ENCODE data around the gene CIB4. TPM values are rescaled to one million over a fixed set of nuclear protein-coding genes. Genes with fewer than 3 reads are reported as not detected.

Gene CIB4
- total and polyA plus RNA-seq, 2 of the 13 experiments (the other 11 are each of a cell fraction or from before 2014, with no cell fraction given) = not detected

DNA sequence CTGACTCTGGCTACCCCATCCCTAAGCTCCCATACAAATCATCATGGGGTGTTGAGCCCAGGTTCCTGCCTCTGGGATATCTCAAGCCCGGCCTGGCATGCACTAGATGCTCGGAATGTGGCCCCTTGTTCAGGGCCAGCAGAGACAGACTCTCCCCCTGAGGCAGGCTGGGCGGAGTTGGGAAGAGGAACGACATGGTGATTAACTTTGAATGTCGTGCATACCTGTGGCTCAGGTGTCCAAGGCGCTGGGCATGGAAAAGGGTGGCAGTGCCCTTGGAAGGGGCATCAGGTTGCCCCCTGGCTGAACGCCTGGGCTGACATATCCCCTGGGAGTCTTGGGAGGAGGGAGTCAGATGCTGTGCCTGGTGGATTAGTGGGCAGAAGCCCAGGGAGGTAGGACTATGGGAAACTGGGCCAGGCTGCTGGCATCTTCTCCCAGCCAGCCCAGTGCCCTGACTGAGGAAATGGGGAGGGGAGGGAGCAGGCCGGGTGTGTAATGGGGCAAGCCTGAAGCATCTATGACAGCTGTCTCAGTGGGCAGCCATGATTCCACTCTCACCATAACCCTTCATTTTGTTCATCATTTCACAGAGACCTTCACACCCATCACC lies 105.4 kb downstream of the CIB4 start:
- DNase-seq (ENCODE audit: low spot score) (no peak), ATAC-seq (no peak), FAIRE-seq (no peak)
- 0% methylated on average over 7 of the region's 8 CpGs for WGBS (ENCODE audit: low lambda C conversion rate)
- Histone ChIP-seq H4K20me1 (ENCODE audit: insufficient read depth, low read length) (no peaks in the 10 kb centered on the region; the same call in 1 of the 2 replicates), H3K9ac (ENCODE audit: insufficient read depth, low read depth, low read length) (no peak overlapping the region), H3K27ac (ENCODE audit: extremely low read length, insufficient read depth, low read length) (no peak overlapping the region), H3K79me2 (ENCODE audit: insufficient read depth, low read length) (no peaks in the 10 kb centered on the region), H3K4me2 (ENCODE audit: low read depth, low read length) (no peak overlapping the region), H3K27me3 (ENCODE audit: control insufficient read depth in 1 of 2, insufficient read depth in 2 of 2, low read length in 2 of 2) (peaks cover 21 to 80% of the 10 kb centered on the region in 2 experiments), H3K4me1 (ENCODE audit: insufficient read depth, low read length) (no peaks in the 10 kb centered on the region), H2AFZ (ENCODE audit: low read length) (no peak overlapping the region), H3K36me3 (replicated peaks in 1 of 2; ENCODE audit: control insufficient read depth in 1 of 2, insufficient read depth in 2 of 2, low read length in 2 of 2) (no peaks in the 10 kb centered on the region), H3K9me3 (ENCODE audit: low read length) (no peaks in the 10 kb centered on the region), H3K4me3 (replicated peaks in 1 of 3; ENCODE audit: insufficient read depth in 1 of 3, low read depth in 2 of 3, low read length in 3 of 3) (no peak overlapping the region)
- no TSS peak for BruUV-seq (replicated peaks)
- POLR2A ChIA-PET = no interaction called here
- CTCF ChIA-PET (ENCODE audit: low intra/inter-chr PET ratio, low total read pairs) = no interaction called here
- in situ Hi-C loops (cut with HindIII; ENCODE audit: extremely low pct_ligation_motif_present, low pct_unique_long_range_greater_than_20kb) (no loop called here), intact Hi-C loops (cut with micrococcal nuclease; ENCODE audit: unreplicated experiment) (no loop called here)
- TF ChIP-seq KDM5B (CRISPR knock-in tag; IDR thresholded peaks at IDR 0.05; ENCODE audit: borderline replicate concordance) = no peak
- TF ChIP-seq TAF1 (CRISPR knock-in tag; IDR thresholded peaks at IDR 0.05) = no peak
- no peak for TF ChIP-seq RARG (CRISPR knock-in tag; IDR thresholded peaks at IDR 0.05; ENCODE audit: low read depth)
- no peak for TF ChIP-seq XRCC5 (optimal IDR thresholded peaks at IDR 0.05; ENCODE audit: low read length)
- no peak for TF ChIP-seq ZNF260 (CRISPR knock-in tag; IDR thresholded peaks at IDR 0.05; ENCODE audit: borderline replicate concordance, low read depth)
- TF ChIP-seq MYC (CRISPR knock-in tag; IDR thresholded peaks at IDR 0.05; ENCODE audit: borderline replicate concordance) = no peak
- no peak for TF ChIP-seq ZFYVE20 (CRISPR knock-in tag; IDR thresholded peaks at IDR 0.05; ENCODE audit: borderline replicate concordance, low read depth)
- TF ChIP-seq, protein P1, sequence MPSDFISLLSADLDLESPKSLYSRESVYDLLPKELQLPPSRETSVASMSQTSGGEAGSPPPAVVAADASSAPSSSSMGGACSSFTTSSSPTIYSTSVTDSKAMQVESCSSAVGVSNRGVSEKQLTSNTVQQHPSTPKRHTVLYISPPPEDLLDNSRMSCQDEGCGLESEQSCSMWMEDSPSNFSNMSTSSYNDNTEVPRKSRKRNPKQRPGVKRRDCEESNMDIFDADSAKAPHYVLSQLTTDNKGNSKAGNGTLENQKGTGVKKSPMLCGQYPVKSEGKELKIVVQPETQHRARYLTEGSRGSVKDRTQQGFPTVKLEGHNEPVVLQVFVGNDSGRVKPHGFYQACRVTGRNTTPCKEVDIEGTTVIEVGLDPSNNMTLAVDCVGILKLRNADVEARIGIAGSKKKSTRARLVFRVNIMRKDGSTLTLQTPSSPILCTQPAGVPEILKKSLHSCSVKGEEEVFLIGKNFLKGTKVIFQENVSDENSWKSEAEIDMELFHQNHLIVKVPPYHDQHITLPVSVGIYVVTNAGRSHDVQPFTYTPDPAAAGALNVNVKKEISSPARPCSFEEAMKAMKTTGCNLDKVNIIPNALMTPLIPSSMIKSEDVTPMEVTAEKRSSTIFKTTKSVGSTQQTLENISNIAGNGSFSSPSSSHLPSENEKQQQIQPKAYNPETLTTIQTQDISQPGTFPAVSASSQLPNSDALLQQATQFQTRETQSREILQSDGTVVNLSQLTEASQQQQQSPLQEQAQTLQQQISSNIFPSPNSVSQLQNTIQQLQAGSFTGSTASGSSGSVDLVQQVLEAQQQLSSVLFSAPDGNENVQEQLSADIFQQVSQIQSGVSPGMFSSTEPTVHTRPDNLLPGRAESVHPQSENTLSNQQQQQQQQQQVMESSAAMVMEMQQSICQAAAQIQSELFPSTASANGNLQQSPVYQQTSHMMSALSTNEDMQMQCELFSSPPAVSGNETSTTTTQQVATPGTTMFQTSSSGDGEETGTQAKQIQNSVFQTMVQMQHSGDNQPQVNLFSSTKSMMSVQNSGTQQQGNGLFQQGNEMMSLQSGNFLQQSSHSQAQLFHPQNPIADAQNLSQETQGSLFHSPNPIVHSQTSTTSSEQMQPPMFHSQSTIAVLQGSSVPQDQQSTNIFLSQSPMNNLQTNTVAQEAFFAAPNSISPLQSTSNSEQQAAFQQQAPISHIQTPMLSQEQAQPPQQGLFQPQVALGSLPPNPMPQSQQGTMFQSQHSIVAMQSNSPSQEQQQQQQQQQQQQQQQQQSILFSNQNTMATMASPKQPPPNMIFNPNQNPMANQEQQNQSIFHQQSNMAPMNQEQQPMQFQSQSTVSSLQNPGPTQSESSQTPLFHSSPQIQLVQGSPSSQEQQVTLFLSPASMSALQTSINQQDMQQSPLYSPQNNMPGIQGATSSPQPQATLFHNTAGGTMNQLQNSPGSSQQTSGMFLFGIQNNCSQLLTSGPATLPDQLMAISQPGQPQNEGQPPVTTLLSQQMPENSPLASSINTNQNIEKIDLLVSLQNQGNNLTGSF (CRISPR knock-in tag; IDR thresholded peaks at IDR 0.05) = no peak
- TF ChIP-seq, protein P2, sequence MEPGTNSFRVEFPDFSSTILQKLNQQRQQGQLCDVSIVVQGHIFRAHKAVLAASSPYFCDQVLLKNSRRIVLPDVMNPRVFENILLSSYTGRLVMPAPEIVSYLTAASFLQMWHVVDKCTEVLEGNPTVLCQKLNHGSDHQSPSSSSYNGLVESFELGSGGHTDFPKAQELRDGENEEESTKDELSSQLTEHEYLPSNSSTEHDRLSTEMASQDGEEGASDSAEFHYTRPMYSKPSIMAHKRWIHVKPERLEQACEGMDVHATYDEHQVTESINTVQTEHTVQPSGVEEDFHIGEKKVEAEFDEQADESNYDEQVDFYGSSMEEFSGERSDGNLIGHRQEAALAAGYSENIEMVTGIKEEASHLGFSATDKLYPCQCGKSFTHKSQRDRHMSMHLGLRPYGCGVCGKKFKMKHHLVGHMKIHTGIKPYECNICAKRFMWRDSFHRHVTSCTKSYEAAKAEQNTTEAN (CRISPR knock-in tag; conservative IDR thresholded peaks at IDR 0.05) = no peak
- no peak for TF ChIP-seq RFXANK (CRISPR knock-in tag; IDR thresholded peaks at IDR 0.05)
- no peak for TF ChIP-seq PAX8 (CRISPR knock-in tag; IDR thresholded peaks at IDR 0.05; ENCODE audit: borderline replicate concordance)
- TF ChIP-seq SNAI1 (CRISPR knock-in tag; IDR thresholded peaks at IDR 0.05; ENCODE audit: borderline replicate concordance) = no peak
- TF ChIP-seq PHB2 (IDR thresholded peaks at IDR 0.05; ENCODE audit: partially characterized antibody) = no peak
- no peak for TF ChIP-seq PPARG (CRISPR knock-in tag; conservative IDR thresholded peaks at IDR 0.05)
- no peak for TF ChIP-seq ZBTB21 (CRISPR knock-in tag; IDR thresholded peaks at IDR 0.05)
- TF ChIP-seq, protein P3, sequence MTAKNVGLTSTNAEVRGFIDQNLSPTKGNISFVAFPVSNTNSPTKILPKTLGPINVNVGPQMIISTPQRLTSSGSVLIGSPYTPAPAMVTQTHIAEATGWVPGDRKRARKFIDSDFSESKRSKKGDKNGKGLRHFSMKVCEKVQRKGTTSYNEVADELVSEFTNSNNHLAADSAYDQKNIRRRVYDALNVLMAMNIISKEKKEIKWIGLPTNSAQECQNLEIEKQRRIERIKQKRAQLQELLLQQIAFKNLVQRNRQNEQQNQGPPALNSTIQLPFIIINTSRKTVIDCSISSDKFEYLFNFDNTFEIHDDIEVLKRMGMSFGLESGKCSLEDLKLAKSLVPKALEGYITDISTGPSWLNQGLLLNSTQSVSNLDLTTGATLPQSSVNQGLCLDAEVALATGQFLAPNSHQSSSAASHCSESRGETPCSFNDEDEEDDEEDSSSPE (CRISPR knock-in tag; IDR thresholded peaks at IDR 0.05) = no peak
- TF ChIP-seq, protein P4, sequence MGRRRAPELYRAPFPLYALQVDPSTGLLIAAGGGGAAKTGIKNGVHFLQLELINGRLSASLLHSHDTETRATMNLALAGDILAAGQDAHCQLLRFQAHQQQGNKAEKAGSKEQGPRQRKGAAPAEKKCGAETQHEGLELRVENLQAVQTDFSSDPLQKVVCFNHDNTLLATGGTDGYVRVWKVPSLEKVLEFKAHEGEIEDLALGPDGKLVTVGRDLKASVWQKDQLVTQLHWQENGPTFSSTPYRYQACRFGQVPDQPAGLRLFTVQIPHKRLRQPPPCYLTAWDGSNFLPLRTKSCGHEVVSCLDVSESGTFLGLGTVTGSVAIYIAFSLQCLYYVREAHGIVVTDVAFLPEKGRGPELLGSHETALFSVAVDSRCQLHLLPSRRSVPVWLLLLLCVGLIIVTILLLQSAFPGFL (CRISPR knock-in tag; IDR thresholded peaks at IDR 0.05) = no peak

All from HepG2 (cell line).